AG09309 (cell line): ENCODE data around the gene COL1A2.

ENCODE experiments used
- DNase-seq: peaks from one replicate; pipeline ENCODE4 v3.0.0-alpha.2; 2010; ENCODE audit warnings: low read depth
- H3K4me3 ChIP-seq: 2 replicates; pipeline ENCODE4 v1.5.1; 2011; ENCODE audit warnings: mild to moderate bottlenecking, low read depth, low read length, moderate library complexity; ENCODE audit not compliant: control insufficient read depth
- CTCF ChIP-seq: IDR thresholded peaks from 2 replicates; pipeline ENCODE4 v1.5.1; 2011; ENCODE audit warnings: mild to moderate bottlenecking, low read depth, low read length, inconsistent platforms; ENCODE audit not compliant: insufficient read depth, control insufficient read depth; ENCODE audit errors: missing control alignments

The COL1A2 gene

DNA sequence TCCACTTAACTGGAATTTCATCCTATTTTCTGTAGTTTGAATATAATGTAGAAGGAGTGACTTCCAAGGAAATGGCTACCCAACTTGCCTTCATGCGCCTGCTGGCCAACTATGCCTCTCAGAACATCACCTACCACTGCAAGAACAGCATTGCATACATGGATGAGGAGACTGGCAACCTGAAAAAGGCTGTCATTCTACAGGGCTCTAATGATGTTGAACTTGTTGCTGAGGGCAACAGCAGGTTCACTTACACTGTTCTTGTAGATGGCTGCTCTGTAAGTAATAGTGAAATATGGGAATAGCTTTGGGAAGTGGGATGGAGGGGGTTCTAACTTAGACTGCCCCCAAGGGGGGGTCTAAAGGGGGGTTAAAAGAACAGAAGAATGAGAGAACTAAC lies 34.5 kb downstream of the COL1A2 start:
- no peak for TF ChIP-seq CTCF
- H3K4me3 ChIP-seq = no peak overlapping the region
- no peak for DNase-seq

DNA sequence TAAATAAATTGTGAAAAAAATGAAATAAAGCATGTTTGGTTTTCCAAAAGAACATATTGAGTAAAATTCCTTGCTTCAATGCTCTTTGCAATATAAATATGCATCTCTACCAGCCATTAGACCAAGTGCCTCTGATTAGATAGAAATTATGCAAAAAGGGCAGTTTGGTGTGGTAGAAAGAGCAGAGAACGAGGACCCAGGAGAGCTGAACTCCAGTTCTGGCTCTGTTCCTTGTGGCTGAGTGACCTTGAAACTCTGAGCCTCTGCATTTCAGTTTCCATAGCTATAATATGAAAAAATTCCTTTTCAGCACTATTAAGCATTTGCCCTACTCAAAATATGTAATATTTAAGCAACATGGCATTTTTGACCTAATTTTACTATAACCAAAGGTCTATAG lies 36.5 kb downstream of the COL1A2 start:
- no peak for TF ChIP-seq CTCF
- H3K4me3 ChIP-seq = no peak overlapping the region

GRCh38 chr7:94431619-94432280 lies 37.1 kb downstream of the COL1A2 start:
- no peak overlapping the region for H3K4me3 ChIP-seq
- TF ChIP-seq CTCF = no peak
- peak; percentile 73 for DNase-seq

More for the DNA sequence above, 36.5 kb downstream of the COL1A2 start:
- no peak for DNase-seq

DNA sequence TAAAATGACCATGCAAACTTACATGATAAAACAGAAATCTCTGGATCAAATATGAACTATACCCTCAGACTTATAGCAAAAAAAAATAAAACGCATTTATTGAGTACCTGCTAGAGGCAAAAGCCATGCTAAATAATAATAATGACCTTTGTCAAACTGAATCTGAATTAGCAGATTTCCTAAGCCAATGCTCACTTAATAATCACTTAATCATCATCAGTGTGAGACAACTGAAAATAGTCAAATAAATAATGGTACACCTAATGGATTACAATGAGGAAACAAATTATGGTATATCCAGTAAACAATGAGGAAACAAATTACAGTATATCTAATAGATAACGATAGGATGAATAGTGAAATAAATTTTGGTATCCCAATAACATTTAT lies 37.6 kb downstream of the COL1A2 start:
- no peak for TF ChIP-seq CTCF
- DNase-seq = no peak
- H3K4me3 ChIP-seq = no peak overlapping the region

DNA sequence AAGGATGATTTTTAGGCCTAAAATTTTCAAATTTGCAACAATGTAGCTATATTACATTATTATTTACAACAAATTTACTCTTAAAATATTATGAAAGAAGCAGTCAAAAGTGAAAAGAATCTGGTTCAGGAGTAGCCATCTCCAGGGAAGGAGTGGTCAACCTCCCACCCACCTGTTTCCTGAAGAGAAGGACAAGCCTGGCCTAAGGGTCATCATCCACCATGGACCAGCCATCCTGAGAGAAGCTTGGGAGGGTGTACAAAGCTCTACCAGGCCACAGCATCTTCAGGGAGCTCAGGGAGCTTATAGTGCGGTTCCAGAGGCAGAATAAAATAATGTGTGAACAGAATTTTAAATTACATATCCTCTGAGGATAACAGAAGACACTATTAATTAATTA lies 38.1 kb downstream of the COL1A2 start:
- DNase-seq = no peak
- no peak overlapping the region for H3K4me3 ChIP-seq
- TF ChIP-seq CTCF = no peak

GRCh38 chr7:94433224-94433623 lies 38.5 kb downstream of the COL1A2 start:
- DNase-seq = no peak
- TF ChIP-seq CTCF = no peak
- H3K4me3 ChIP-seq = no peak overlapping the region
